Hematopoietic multipotent progenitor cell treated with erythropoietin and hydrocortisone succinate and interleukin-3 and kit ligand, for 4 days (in vitro differentiated cells): ENCODE measurements around the gene SGPL1.

Source experiments
- DNase-seq: peaks from one replicate; pipeline ENCODE4 v3.0.0-alpha.2; 2015

The SGPL1 gene

GRCh38 chr10:70926226-70927000 is 110.7 kb downstream of the SGPL1 start:
- no peak for DNase-seq

GRCh38 chr10:70927189-70927943 is 111.6 kb downstream of the SGPL1 start:
- peak; percentile 30 for DNase-seq

DNA sequence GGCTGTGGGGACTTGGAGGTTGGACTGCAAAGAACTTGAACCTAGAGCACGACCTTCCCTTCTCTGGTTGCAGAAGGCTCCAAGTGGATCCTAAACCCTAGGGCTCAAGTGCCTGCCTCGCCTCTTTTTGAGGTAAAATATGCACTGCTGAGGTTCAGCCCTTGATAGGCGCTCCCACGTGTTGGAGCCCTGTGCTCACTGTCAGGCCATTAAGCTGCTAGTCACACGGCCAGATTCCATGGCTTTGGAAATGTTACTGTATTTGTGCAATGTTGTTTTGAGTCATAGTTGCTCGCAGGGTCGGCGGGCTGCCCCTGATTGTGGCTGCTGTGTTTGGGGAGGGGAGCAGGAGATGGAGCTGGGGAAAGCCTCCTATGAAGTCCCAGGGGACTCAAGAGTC is 112.4 kb downstream of the SGPL1 start:
- no peak for DNase-seq

DNA sequence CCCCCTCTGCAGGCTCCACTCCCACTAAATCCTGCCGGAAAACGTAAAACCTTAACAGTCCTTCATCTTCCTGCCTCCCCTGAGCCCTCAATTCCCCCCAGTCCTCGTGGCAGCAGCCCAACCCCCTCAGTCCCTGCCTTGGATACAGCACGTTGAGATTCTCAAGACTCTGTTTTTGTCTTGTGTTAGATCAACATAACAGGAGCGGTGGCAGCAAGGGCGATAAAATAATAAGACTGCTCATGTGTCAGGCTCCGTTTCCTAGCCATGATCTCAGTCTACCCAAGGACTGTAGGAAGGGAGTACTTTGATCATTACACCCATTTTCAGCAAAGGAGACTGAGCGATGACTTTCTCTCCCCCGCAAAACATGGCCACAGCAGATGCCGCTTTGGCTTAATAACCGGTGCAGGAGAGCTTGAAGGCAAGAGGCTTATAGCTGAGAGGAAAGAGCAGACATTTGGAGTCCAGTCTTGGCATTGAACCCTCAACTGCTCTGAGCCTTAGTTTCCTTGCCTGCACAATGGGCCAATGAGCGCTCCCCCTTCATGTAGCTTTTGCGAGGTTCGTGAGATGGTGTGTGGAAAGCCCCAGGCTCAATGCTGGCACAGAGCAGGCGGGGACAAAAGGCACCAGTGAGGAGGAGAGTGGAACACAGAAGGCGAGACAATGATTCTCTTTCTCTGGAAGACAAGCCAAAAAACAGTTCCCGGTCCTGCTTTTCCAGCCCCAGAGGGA is 114.7 kb downstream of the SGPL1 start:
- no peak for DNase-seq
